HG03354 (cell line): ENCODE data around the gene RAB40C.

Experiments
- ATAC-seq: cut with Tn5 transposase; IDR thresholded peaks from one replicate; pipeline ENCODE4 v1.9.1; 2021; ENCODE audit warnings: mild to moderate bottlenecking; ENCODE audit not compliant: unreplicated experiment, poor library complexity, severe bottlenecking

Gene RAB40C

GRCh38 chr16:660132-660458 lies 70.2 kb downstream of the RAB40C start:
- ATAC-seq: peak; percentile 2

- ATAC-seq: peak; percentile 53
Observed at GRCh38 chr16:660459-661183, 70.8 kb downstream of the RAB40C start.

- peak; percentile 4 for ATAC-seq
Observed at GRCh38 chr16:661184-661821, 71.4 kb downstream of the RAB40C start.

- no peak for ATAC-seq
Observed at GRCh38 chr16:662095-662494, 72.2 kb downstream of the RAB40C start.

- ATAC-seq: no peak
Observed at GRCh38 chr16:662597-662996, 72.7 kb downstream of the RAB40C start.

- no peak for ATAC-seq
Observed at GRCh38 chr16:666572-666971, 76.7 kb downstream of the RAB40C start.

GRCh38 chr16:667113-667779 lies 77.4 kb downstream of the RAB40C start:
- ATAC-seq: no peak

GRCh38 chr16:667780-668518 lies 78.1 kb downstream of the RAB40C start, which contains the start of gene RHOT2:
Gene RHOT2 (plus strand): TSS chr16:668132. CDS start chr16:668200, 68 bp downstream.
- ATAC-seq: peak; percentile 88

- peak; percentile 8 for ATAC-seq
Observed at GRCh38 chr16:668519-669171, 78.8 kb downstream of the RAB40C start.

- ATAC-seq: no peak
Observed at GRCh38 chr16:669666-670065, 79.8 kb downstream of the RAB40C start.

- no peak for ATAC-seq
Observed at GRCh38 chr16:670485-671352, 80.9 kb downstream of the RAB40C start.

- no peak for ATAC-seq
Observed at GRCh38 chr16:671353-672131, 81.7 kb downstream of the RAB40C start.

- no peak for ATAC-seq
Observed at GRCh38 chr16:672371-672770, 82.5 kb downstream of the RAB40C start.

GRCh38 chr16:672851-673250 lies 83.0 kb downstream of the RAB40C start:
- no peak for ATAC-seq

- no peak for ATAC-seq
Observed at GRCh38 chr16:673399-673991, 83.6 kb downstream of the RAB40C start.

GRCh38 chr16:674214-674881 lies 84.5 kb downstream of the RAB40C start:
- no peak for ATAC-seq
